ENCODE measurements around the gene CENPS. TPM values are rescaled to one million over a fixed set of nuclear protein-coding genes. Genes with fewer than 3 reads are reported as not detected.

Gene CENPS
- total RNA-seq, 4 donors from 2014 or later, result 5.8 to 22.4 (median 11.4) TPM

GRCh38 chr1:10440794-10441193 lies 10.6 kb downstream of the CENPS start:
- no peaks in the 10 kb centered on the region for H3K9me3 ChIP-seq
- no peak overlapping the region for H3K27ac ChIP-seq
- no peaks in the 10 kb centered on the region for H3K4me1 ChIP-seq
- intact Hi-C loops (cut with DNase I), result no loop called here
- no peak for TF ChIP-seq CTCF (IDR thresholded peaks at IDR 0.05)
- 94 to 97% methylated on average over 5 of the region's 5 CpGs for WGBS, 2 donors
- H3K36me3 ChIP-seq, result no peaks in the 10 kb centered on the region
- no peaks in the 10 kb centered on the region for H3K27me3 ChIP-seq
- no peak overlapping the region for H3K4me3 ChIP-seq (replicated peaks in 1 of 3)
- no peak for DNase-seq

- no peak for DNase-seq
- intact Hi-C loops (cut with DNase I), result no loop called here
- Histone ChIP-seq H3K4me1 (no peaks in the 10 kb centered on the region), H3K27ac (no peak overlapping the region), H3K9me3 (no peaks in the 10 kb centered on the region), H3K27me3 (no peaks in the 10 kb centered on the region), H3K4me3 (replicated peaks in 1 of 3) (no peak overlapping the region), H3K36me3 (no peaks in the 10 kb centered on the region)
- no peak for TF ChIP-seq POLR2A (IDR thresholded peaks at IDR 0.05)
- WGBS, 2 donors, result 93 to 97% methylated on average over 6 of the region's 6 CpGs
Measured at GRCh38 chr1:10444248-10444647, 14.0 kb downstream of the CENPS start.

GRCh38 chr1:10444795-10445397 lies 14.7 kb downstream of the CENPS start:
- Histone ChIP-seq H3K27ac (no peak overlapping the region), H3K27me3 (no peaks in the 10 kb centered on the region), H3K9me3 (no peaks in the 10 kb centered on the region), H3K4me3 (replicated peaks in 1 of 3) (no peak overlapping the region), H3K36me3 (no peaks in the 10 kb centered on the region), H3K4me1 (no peaks in the 10 kb centered on the region)
- WGBS, 2 donors, result 89 to 94% methylated on average over 7 of the region's 7 CpGs
- no peak for DNase-seq
- no peak for TF ChIP-seq CTCF (IDR thresholded peaks at IDR 0.05)
- TF ChIP-seq POLR2A (IDR thresholded peaks at IDR 0.05), result no peak
- intact Hi-C loops (cut with DNase I), result no loop called here

GRCh38 chr1:10446790-10447422 lies 16.7 kb downstream of the CENPS start:
- DNase-seq, result no peak
- H3K27me3 ChIP-seq, result no peaks in the 10 kb centered on the region
- TF ChIP-seq CTCF (IDR thresholded peaks at IDR 0.05), result no peak
- TF ChIP-seq POLR2A (IDR thresholded peaks at IDR 0.05), result no peak
- intact Hi-C loops (cut with DNase I), result no loop called here
- WGBS, 2 donors, result 90 to 97% methylated on average over 7 of the region's 7 CpGs
- no peak overlapping the region for H3K27ac ChIP-seq
- H3K36me3 ChIP-seq, result no peaks in the 10 kb centered on the region
- no peaks in the 10 kb centered on the region for H3K9me3 ChIP-seq
- H3K4me3 ChIP-seq (replicated peaks in 1 of 3), result no peak overlapping the region
- no peaks in the 10 kb centered on the region for H3K4me1 ChIP-seq

GRCh38 chr1:10449751-10450150 lies 19.5 kb downstream of the CENPS start, which contains the start of gene CORT:
Gene CORT (plus strand): TSS chr1:10450031. CDS start chr1:10450224, 193 bp downstream.
- intact Hi-C loops (cut with DNase I), result no loop called here
- Histone ChIP-seq H3K27ac (no peak within 1 kb of the TSS), H3K36me3 (no peaks in the 10 kb centered on the region), H3K4me1 (no peaks in the 10 kb centered on the region), H3K4me3 (replicated peaks in 1 of 3) (no peak within 1 kb of the TSS), H3K9me3 (no peaks in the 10 kb centered on the region), H3K27me3 (no peaks in the 10 kb centered on the region)
- TF ChIP-seq CTCF (IDR thresholded peaks at IDR 0.05), result no peak
- TF ChIP-seq POLR2A (IDR thresholded peaks at IDR 0.05), result no peak
- DNase-seq, result no peak
- WGBS, 2 donors, result 90 to 94% methylated on average over 10 of the region's 10 CpGs
